Activated CD4-positive, alpha-beta T cell treated with anti-CD3 and anti-CD28 coated beads for 36 hours (primary cell): ENCODE measurements around the gene PRKG1. TPM values are rescaled to one million over a fixed set of nuclear protein-coding genes. Genes with fewer than 3 reads are reported as not detected.

Experiments used
- ATAC-seq: fragments of 200-7000 bp; cut with Tn5 transposase; one replicate; pipeline ENCODE4 v1.10.0; 2021; ENCODE audit warnings: mild to moderate bottlenecking, moderate library complexity
- CTCF ChIA-PET: fragments of 350-600 bp; sonication (Branson Sonifier 250); formaldehyde crosslinking; loops from one replicate; lab custom pipeline; 2021; ENCODE audit warnings: antibody characterized with exemption; lab: Charles Lee
- POLR2A ChIA-PET: fragments of 350-600 bp; sonication (Branson Sonifier 250); formaldehyde crosslinking; loops from one replicate; lab custom pipeline; 2021; ENCODE audit warnings: antibody characterized with exemption, inconsistent platforms; lab: Charles Lee
- DNase-seq: peaks from one replicate; pipeline ENCODE4 v3.0.0-alpha.2; 2020
- H3K27ac Mint-ChIP-seq: one replicate; pipeline ENCODE4 v1.8.0; 2021; ENCODE audit warnings: mixed read lengths
- H3K27me3 Mint-ChIP-seq: one replicate; pipeline ENCODE4 v1.8.0; 2021; ENCODE audit warnings: mixed read lengths
- H3K36me3 Mint-ChIP-seq: one replicate; pipeline ENCODE4 v1.8.0; 2021; ENCODE audit warnings: low read depth, mixed read lengths
- H3K4me1 Mint-ChIP-seq: one replicate; pipeline ENCODE4 v1.8.0; 2021; ENCODE audit warnings: mixed read lengths
- H3K4me3 Mint-ChIP-seq: one replicate; pipeline ENCODE4 v1.8.0; 2021; ENCODE audit warnings: mild to moderate bottlenecking, moderate library complexity, mixed read lengths
- H3K9me3 Mint-ChIP-seq: one replicate; pipeline ENCODE4 v1.8.0; 2021; ENCODE audit warnings: low read depth, mixed read lengths
- intact Hi-C, 2 experiments: fragments of 100-400 bp; cut with DNase I in 1 of 2; cut with micrococcal nuclease in 1 of 2; formaldehyde crosslinking; loops; one replicate each; pipeline versions ENCODE4 v1.14.2 to v1.15.1; 2022 to 2024; cut with DNase I, micrococcal nuclease
- total RNA-seq, 2 experiments: library from RNA; stranded (reverse); gene quantifications; one replicate each; pipeline ENCODE4 v1.2.3, GENCODE V29; 2021

The PRKG1 gene
- total RNA-seq, 2 experiments from 2014 or later = not detected

- H3K27ac Mint-ChIP-seq = no peak overlapping the region
- intact Hi-C loops = no loop called here
- DNase-seq = no peak
- H3K36me3 Mint-ChIP-seq = no peaks in the 10 kb centered on the region
- H3K4me3 Mint-ChIP-seq = no peak overlapping the region
- CTCF ChIA-PET = no interaction called here
- H3K9me3 Mint-ChIP-seq = no peaks in the 10 kb centered on the region
- POLR2A ChIA-PET = no interaction called here
- ATAC-seq = no peak
- no peaks in the 10 kb centered on the region for H3K27me3 Mint-ChIP-seq
- no peaks in the 10 kb centered on the region for H3K4me1 Mint-ChIP-seq
Observed at GRCh38 chr10:51602326-51602725, 528.0 kb downstream of the PRKG1 start.

GRCh38 chr10:51604579-51604978 is 530.3 kb downstream of the PRKG1 start:
- H3K9me3 Mint-ChIP-seq = no peaks in the 10 kb centered on the region
- ChIA-PET POLR2A (no interaction called here), CTCF (no interaction called here)
- H3K4me3 Mint-ChIP-seq = no peak overlapping the region
- no peak overlapping the region for H3K27ac Mint-ChIP-seq
- DNase-seq = no peak
- H3K27me3 Mint-ChIP-seq = no peaks in the 10 kb centered on the region
- ATAC-seq = no peak
- no peaks in the 10 kb centered on the region for H3K36me3 Mint-ChIP-seq
- no peaks in the 10 kb centered on the region for H3K4me1 Mint-ChIP-seq
- intact Hi-C loops = no loop called here

GRCh38 chr10:51606825-51607462 is 532.7 kb downstream of the PRKG1 start:
- DNase-seq (no peak), ATAC-seq (no peak)
- POLR2A ChIA-PET = no interaction called here
- Mint-ChIP-seq H3K9me3 (no peaks in the 10 kb centered on the region), H3K4me3 (no peak overlapping the region), H3K4me1 (no peaks in the 10 kb centered on the region), H3K27me3 (no peaks in the 10 kb centered on the region), H3K36me3 (no peaks in the 10 kb centered on the region), H3K27ac (no peak overlapping the region)
- CTCF ChIA-PET = interaction anchor here (0.6 kb wide), 1 partner anchor 1729 kb away, joined by 3 read pairs; no protein-coding TSS in a partner anchor
- intact Hi-C loops = no loop called here

- ChIA-PET CTCF (interaction anchor here (0.6 kb wide), 1 partner anchor 1729 kb away, joined by 3 read pairs; no protein-coding TSS in a partner anchor), POLR2A (no interaction called here)
- DNase-seq = no peak
- Mint-ChIP-seq H3K4me1 (no peaks in the 10 kb centered on the region), H3K27me3 (no peaks in the 10 kb centered on the region), H3K36me3 (no peaks in the 10 kb centered on the region), H3K4me3 (no peak overlapping the region), H3K9me3 (no peaks in the 10 kb centered on the region), H3K27ac (no peak overlapping the region)
- ATAC-seq = no peak
- intact Hi-C loops = no loop called here
Observed at GRCh38 chr10:51607463-51607835, 533.2 kb downstream of the PRKG1 start.

GRCh38 chr10:51608211-51608610 is 533.9 kb downstream of the PRKG1 start:
- POLR2A ChIA-PET = no interaction called here
- no peak for ATAC-seq
- CTCF ChIA-PET = no interaction called here
- intact Hi-C loops = no loop called here
- Mint-ChIP-seq H3K36me3 (no peaks in the 10 kb centered on the region), H3K4me3 (no peak overlapping the region), H3K27me3 (no peaks in the 10 kb centered on the region), H3K9me3 (no peaks in the 10 kb centered on the region), H3K4me1 (no peaks in the 10 kb centered on the region), H3K27ac (no peak overlapping the region)
- no peak for DNase-seq

- no peak overlapping the region for H3K4me3 Mint-ChIP-seq
- ATAC-seq = no peak
- H3K27me3 Mint-ChIP-seq = peaks cover 6% of the 10 kb centered on the region
- DNase-seq = no peak
- H3K4me1 Mint-ChIP-seq = no peaks in the 10 kb centered on the region
- no peaks in the 10 kb centered on the region for H3K36me3 Mint-ChIP-seq
- POLR2A ChIA-PET = no interaction called here
- intact Hi-C loops = no loop called here
- peaks cover 10% of the 10 kb centered on the region for H3K9me3 Mint-ChIP-seq
- no peak overlapping the region for H3K27ac Mint-ChIP-seq
- CTCF ChIA-PET = no interaction called here
Observed at GRCh38 chr10:51615764-51616298, 541.5 kb downstream of the PRKG1 start.

- H3K27me3 Mint-ChIP-seq = peaks cover 8% of the 10 kb centered on the region
- ChIA-PET CTCF (no interaction called here), POLR2A (no interaction called here)
- intact Hi-C loops = no loop called here
- H3K36me3 Mint-ChIP-seq = no peaks in the 10 kb centered on the region
- DNase-seq = no peak
- H3K4me1 Mint-ChIP-seq = no peaks in the 10 kb centered on the region
- no peak overlapping the region for H3K4me3 Mint-ChIP-seq
- ATAC-seq = no peak
- peaks cover 10% of the 10 kb centered on the region for H3K9me3 Mint-ChIP-seq
- no peak overlapping the region for H3K27ac Mint-ChIP-seq
Observed at GRCh38 chr10:51617576-51618235, 543.4 kb downstream of the PRKG1 start.

- no peak for DNase-seq
- no peak overlapping the region for H3K27ac Mint-ChIP-seq
- ATAC-seq = no peak
- H3K4me3 Mint-ChIP-seq = no peak overlapping the region
- no peaks in the 10 kb centered on the region for H3K36me3 Mint-ChIP-seq
- H3K9me3 Mint-ChIP-seq = peaks cover 8% of the 10 kb centered on the region
- H3K4me1 Mint-ChIP-seq = no peaks in the 10 kb centered on the region
- CTCF ChIA-PET = no interaction called here
- POLR2A ChIA-PET = no interaction called here
- intact Hi-C loops = no loop called here
- peaks cover 11% of the 10 kb centered on the region for H3K27me3 Mint-ChIP-seq
Observed at GRCh38 chr10:51619365-51619764, 545.1 kb downstream of the PRKG1 start.

- H3K4me1 Mint-ChIP-seq = no peaks in the 10 kb centered on the region
- H3K27me3 Mint-ChIP-seq = peaks cover 11% of the 10 kb centered on the region
- H3K27ac Mint-ChIP-seq = no peak overlapping the region
- H3K9me3 Mint-ChIP-seq = peaks cover 6% of the 10 kb centered on the region
- ATAC-seq = no peak
- ChIA-PET CTCF (no interaction called here), POLR2A (no interaction called here)
- no peaks in the 10 kb centered on the region for H3K36me3 Mint-ChIP-seq
- intact Hi-C loops = no loop called here
- no peak for DNase-seq
- no peak overlapping the region for H3K4me3 Mint-ChIP-seq
Observed at GRCh38 chr10:51620131-51620530, 545.8 kb downstream of the PRKG1 start.

GRCh38 chr10:51624013-51624412 is 549.7 kb downstream of the PRKG1 start:
- ChIA-PET CTCF (interaction anchor here (2.0 kb wide), 1 partner anchor 10 kb away, joined by 7 read pairs; no protein-coding TSS in a partner anchor), POLR2A (no interaction called here)
- H3K4me1 Mint-ChIP-seq = no peaks in the 10 kb centered on the region
- no peak overlapping the region for H3K27ac Mint-ChIP-seq
- H3K4me3 Mint-ChIP-seq = no peak overlapping the region
- ATAC-seq = no peak
- intact Hi-C loops = no loop called here
- H3K9me3 Mint-ChIP-seq = no peaks in the 10 kb centered on the region
- H3K36me3 Mint-ChIP-seq = no peaks in the 10 kb centered on the region
- H3K27me3 Mint-ChIP-seq = peaks cover 7% of the 10 kb centered on the region
- DNase-seq = no peak

- Mint-ChIP-seq H3K9me3 (no peaks in the 10 kb centered on the region), H3K4me3 (no peak overlapping the region), H3K36me3 (no peaks in the 10 kb centered on the region), H3K27me3 (peaks cover 2% of the 10 kb centered on the region), H3K27ac (no peak overlapping the region), H3K4me1 (no peaks in the 10 kb centered on the region)
- CTCF ChIA-PET = no interaction called here
- DNase-seq = no peak
- intact Hi-C loops = no loop called here
- no peak for ATAC-seq
- POLR2A ChIA-PET = no interaction called here
Observed at GRCh38 chr10:51629934-51630639, 555.8 kb downstream of the PRKG1 start.

GRCh38 chr10:51630640-51631005 is 556.3 kb downstream of the PRKG1 start:
- Mint-ChIP-seq H3K4me1 (no peaks in the 10 kb centered on the region), H3K27ac (no peak overlapping the region), H3K4me3 (no peak overlapping the region), H3K36me3 (no peaks in the 10 kb centered on the region), H3K9me3 (no peaks in the 10 kb centered on the region), H3K27me3 (peaks cover 2% of the 10 kb centered on the region)
- no peak for DNase-seq
- intact Hi-C loops = no loop called here
- no peak for ATAC-seq
- ChIA-PET CTCF (no interaction called here), POLR2A (no interaction called here)
